ENCODE data around the gene STXBP4. TPM values are rescaled to one million over a fixed set of nuclear protein-coding genes. Genes with fewer than 3 reads are reported as not detected.

STXBP4 gene
- total and polyA plus RNA-seq, 3 donors from 2014 or later = 4.7 to 25.8 (median 19.3) TPM

DNA sequence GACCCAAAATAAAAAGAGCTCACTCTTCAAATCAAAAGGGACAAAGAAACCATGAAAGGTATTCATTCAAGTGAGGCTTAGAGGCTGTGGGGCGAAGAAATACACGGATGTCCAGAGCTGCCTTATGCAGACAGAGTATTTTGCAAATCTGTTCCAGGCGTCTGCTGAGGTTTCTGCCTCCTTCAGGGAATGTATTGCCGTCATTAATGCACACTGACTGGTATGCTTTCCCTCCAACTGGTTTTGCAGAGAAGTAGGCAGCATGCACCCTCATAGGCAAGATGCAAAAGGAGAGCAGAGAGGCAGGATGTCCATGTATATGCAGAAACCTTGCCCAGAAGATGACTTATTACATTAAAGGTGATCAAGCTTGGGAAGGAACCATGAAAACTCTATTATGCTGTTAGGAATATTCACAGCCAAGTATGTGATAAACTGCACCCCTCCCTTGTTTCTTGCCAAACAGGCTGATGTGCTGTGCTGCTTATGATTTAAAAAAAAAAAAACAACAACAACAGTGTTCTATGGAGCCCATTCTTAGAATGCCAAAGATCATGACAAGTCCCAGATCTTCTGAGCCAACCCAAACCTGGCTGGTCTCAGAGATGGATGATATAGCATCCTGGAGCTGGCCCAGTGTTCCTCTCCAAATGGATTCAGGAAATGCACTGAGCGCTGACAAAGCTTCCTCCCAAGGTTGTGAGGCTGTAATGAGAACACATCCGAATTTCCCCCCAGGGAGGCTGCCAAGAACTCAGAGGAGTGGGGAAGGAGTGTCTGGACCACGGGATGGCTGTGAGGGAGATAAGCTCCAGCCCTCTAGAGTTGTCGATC, 218.6 kb downstream of the STXBP4 start:
- no peak overlapping the region for H3K4me3 ChIP-seq
- H3K4me1 ChIP-seq = no peaks in the 10 kb centered on the region
- DNase-seq = peak; percentile 23
- H3K27me3 ChIP-seq = no peaks in the 10 kb centered on the region
- 46 to 61% methylated on average over 7 to 8 of the region's 8 CpGs for WGBS, 2 donors
- no peak overlapping the region for H3K27ac ChIP-seq
- no peaks in the 10 kb centered on the region for H3K36me3 ChIP-seq (ENCODE audit: low read depth, missing control alignments)
- TF ChIP-seq, protein P1, sequence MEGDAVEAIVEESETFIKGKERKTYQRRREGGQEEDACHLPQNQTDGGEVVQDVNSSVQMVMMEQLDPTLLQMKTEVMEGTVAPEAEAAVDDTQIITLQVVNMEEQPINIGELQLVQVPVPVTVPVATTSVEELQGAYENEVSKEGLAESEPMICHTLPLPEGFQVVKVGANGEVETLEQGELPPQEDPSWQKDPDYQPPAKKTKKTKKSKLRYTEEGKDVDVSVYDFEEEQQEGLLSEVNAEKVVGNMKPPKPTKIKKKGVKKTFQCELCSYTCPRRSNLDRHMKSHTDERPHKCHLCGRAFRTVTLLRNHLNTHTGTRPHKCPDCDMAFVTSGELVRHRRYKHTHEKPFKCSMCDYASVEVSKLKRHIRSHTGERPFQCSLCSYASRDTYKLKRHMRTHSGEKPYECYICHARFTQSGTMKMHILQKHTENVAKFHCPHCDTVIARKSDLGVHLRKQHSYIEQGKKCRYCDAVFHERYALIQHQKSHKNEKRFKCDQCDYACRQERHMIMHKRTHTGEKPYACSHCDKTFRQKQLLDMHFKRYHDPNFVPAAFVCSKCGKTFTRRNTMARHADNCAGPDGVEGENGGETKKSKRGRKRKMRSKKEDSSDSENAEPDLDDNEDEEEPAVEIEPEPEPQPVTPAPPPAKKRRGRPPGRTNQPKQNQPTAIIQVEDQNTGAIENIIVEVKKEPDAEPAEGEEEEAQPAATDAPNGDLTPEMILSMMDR (IDR thresholded peaks at IDR 0.05) = no peak
- no peak for TF ChIP-seq POLR2A (IDR thresholded peaks at IDR 0.05)
- intact Hi-C loops (cut with DNase I; ENCODE audit: low total_unique reads) = no loop called here
- no peaks in the 10 kb centered on the region for H3K9me3 ChIP-seq

DNA sequence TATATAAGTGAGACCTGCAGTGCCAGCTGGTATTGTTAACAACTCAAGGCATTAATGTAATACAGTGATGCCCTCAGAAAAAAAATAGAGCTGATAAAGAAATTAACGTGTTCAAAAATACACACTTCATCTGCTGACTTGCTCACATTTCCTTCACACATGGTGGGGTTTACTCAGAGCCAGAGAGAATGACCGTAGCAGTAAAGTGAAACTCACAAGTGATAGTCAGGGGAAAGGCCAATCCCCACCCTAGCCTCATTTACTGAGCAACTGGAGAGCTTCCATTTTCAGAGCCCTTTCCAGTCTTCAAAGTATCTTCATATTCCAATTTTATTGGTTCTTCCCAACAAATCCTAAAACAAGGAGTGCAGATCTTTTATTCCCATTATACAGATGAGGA, 222.2 kb downstream of the STXBP4 start:
- TF ChIP-seq POLR2A (IDR thresholded peaks at IDR 0.05) = no peak
- TF ChIP-seq, protein P1 (IDR thresholded peaks at IDR 0.05) = no peak
- Histone ChIP-seq H3K27me3 (no peaks in the 10 kb centered on the region), H3K27ac (no peak overlapping the region), H3K4me1 (no peaks in the 10 kb centered on the region), H3K9me3 (no peaks in the 10 kb centered on the region), H3K36me3 (ENCODE audit: low read depth, missing control alignments) (no peaks in the 10 kb centered on the region), H3K4me3 (no peak overlapping the region)
- DNase-seq = no peak
- WGBS, 2 donors = 59 to 74% methylated on average over 2 of the region's 2 CpGs
- intact Hi-C loops (cut with DNase I; ENCODE audit: low total_unique reads) = no loop called here

DNA sequence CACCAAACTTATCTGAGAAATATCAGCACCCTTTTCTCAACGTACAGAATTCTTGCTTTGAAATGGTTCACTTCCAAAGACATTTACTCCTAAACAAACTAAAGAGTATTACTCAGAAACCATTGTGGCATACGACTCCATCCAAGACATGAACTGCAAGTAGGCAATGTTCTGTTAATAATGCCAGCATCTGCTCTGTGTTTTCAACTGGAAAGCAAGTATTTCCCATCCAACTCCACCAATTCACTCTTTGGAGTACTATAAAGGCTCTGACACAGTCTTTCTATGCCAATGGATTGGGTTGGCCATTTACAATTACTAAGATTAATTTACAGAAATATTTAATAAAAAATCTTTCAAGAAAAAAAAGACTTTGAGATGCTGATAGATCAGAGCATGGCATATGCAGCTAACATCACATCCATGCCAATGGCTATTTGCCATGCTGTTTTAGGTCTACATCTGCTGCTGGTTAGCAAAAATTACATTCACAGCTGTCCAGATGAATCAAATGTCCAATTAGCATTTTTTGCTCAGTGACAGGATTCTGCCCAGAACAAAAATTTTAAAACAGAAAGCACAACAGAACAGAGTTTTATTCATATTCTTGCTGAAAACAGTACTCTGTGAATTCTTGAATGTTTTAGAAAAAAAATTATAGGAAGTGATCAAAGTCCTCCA, 230.3 kb downstream of the STXBP4 start:
- H3K27ac ChIP-seq = no peak overlapping the region
- no peak for DNase-seq
- no peaks in the 10 kb centered on the region for H3K9me3 ChIP-seq
- 75 to 77% methylated on average over 2 of the region's 2 CpGs for WGBS, 2 donors
- intact Hi-C loops (cut with DNase I; ENCODE audit: low total_unique reads) = no loop called here
- H3K36me3 ChIP-seq (ENCODE audit: low read depth, missing control alignments) = no peaks in the 10 kb centered on the region
- TF ChIP-seq, protein P1 (IDR thresholded peaks at IDR 0.05) = no peak
- TF ChIP-seq POLR2A (IDR thresholded peaks at IDR 0.05) = no peak
- H3K27me3 ChIP-seq = no peaks in the 10 kb centered on the region
- H3K4me1 ChIP-seq = no peaks in the 10 kb centered on the region
- no peak overlapping the region for H3K4me3 ChIP-seq

DNA sequence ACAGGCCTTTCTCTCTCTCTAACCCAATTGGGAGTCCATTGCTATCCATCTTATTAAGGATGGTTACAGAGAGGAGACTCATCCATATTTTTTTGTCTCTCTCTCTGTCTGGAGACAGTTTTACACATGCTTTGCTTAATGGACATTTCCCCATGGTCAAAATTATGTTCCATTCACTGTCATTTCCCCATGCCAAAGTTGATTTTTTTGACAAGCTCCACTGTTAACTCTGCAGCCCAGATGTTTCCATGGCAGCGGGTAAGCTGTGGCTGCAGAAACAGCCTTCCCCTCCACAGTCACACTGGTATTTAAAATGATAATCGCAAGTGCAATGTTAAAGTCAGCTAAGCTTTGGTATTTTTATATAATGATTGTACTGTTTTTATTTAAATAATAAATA, 232.3 kb downstream of the STXBP4 start:
- Histone ChIP-seq H3K9me3 (no peaks in the 10 kb centered on the region), H3K27me3 (no peaks in the 10 kb centered on the region), H3K4me1 (no peaks in the 10 kb centered on the region), H3K36me3 (ENCODE audit: low read depth, missing control alignments) (no peaks in the 10 kb centered on the region), H3K4me3 (no peak overlapping the region), H3K27ac (no peak overlapping the region)
- TF ChIP-seq, protein P1 (IDR thresholded peaks at IDR 0.05) = no peak
- TF ChIP-seq POLR2A (IDR thresholded peaks at IDR 0.05) = no peak
- no peak for DNase-seq
- intact Hi-C loops (cut with DNase I; ENCODE audit: low total_unique reads) = no loop called here
- WGBS, 2 donors = 81 to 88% methylated on average over 2 of the region's 2 CpGs
